Measurements from ENCODE around the gene HSDL1. TPM values are rescaled to one million over a fixed set of nuclear protein-coding genes. Genes with fewer than 3 reads are reported as not detected.

HSDL1 gene
- total RNA-seq, 1 donor from 2014 or later = 25.5 TPM

DNA sequence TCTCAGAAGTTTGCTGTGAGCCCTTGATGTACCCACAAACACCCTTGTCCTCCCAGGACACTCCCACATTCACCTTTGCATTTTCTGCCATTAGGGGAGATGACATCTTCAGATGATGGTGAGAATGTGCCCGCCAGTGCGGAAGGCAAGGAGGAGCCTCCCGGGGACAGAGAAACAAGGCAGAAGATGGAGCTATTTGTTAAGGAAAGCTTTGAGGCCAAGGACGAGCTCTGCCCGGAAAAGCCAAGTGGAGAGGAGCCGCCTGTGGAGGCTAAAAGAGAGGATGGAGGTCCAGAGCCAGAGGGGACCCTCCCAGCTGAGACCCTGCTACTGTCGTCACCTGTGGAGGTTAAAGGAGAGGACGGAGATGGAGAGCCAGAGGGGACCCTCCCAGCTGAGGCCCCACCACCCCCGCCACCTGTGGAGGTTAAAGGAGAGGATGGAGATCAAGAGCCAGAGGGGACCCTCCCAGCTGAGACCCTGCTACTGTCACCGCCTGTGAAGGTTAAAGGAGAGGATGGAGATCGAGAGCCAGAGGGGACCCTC lies 24.9 kb upstream of the HSDL1 start:
- Mint-ChIP-seq H3K4me1 (ENCODE audit: low read depth) (no peaks in the 10 kb centered on the region), H3K27ac (ENCODE audit: unreplicated experiment) (no peak overlapping the region)

DNA sequence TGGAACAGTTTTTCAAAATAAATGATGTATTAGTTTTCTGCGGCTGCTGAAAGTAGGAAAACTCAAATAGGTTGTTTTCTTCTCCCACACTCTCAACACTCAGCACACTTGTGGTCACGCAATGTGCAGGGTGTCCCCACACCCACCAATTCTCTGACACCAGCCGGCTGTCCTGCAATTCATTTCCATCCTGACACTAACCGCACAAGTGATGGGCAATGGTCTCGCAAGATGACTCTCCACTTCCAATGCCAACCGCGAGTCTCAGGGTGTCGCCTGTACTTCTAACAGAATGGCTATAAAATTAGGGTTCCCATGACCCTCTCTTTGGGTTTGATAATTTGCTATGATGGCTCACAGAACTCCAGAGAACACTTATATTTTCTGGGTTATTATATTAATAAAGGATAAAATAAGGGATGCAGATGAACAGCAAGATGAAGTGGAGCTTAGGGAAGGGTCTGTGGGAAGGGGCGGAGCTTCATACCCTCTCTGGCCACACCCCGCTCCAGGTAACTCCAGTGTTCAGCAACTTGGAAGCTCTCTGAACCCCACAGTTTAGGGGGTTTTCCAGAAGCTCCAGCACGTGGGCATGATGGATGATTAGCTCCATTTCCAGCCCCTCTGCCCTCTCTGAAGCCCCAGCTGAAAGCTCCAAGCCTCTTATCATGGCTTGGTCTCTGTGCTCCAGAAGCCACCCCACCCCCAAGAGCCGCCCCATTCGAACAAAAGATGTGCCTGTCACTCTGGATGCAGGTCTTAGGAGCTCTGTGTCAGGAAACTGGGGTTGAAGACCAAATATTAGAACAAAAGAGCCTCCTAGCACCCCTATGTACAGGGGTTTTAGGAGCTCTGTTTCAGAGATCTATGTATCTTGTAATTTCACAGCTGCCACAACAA lies 22.1 kb upstream of the HSDL1 start:
- Mint-ChIP-seq H3K36me3 (ENCODE audit: low read depth) (no peaks in the 10 kb centered on the region), H3K4me3 (ENCODE audit: unreplicated experiment) (no peak overlapping the region), H3K9me3 (ENCODE audit: low read depth) (no peaks in the 10 kb centered on the region), H3K27me3 (ENCODE audit: low read depth) (peaks cover 33% of the 10 kb centered on the region), H3K27ac (ENCODE audit: unreplicated experiment) (no peak overlapping the region), H3K4me1 (ENCODE audit: low read depth) (no peaks in the 10 kb centered on the region)
- no peak for DNase-seq (ENCODE audit: low spot score)
- TF ChIP-seq, protein P1, sequence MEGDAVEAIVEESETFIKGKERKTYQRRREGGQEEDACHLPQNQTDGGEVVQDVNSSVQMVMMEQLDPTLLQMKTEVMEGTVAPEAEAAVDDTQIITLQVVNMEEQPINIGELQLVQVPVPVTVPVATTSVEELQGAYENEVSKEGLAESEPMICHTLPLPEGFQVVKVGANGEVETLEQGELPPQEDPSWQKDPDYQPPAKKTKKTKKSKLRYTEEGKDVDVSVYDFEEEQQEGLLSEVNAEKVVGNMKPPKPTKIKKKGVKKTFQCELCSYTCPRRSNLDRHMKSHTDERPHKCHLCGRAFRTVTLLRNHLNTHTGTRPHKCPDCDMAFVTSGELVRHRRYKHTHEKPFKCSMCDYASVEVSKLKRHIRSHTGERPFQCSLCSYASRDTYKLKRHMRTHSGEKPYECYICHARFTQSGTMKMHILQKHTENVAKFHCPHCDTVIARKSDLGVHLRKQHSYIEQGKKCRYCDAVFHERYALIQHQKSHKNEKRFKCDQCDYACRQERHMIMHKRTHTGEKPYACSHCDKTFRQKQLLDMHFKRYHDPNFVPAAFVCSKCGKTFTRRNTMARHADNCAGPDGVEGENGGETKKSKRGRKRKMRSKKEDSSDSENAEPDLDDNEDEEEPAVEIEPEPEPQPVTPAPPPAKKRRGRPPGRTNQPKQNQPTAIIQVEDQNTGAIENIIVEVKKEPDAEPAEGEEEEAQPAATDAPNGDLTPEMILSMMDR (IDR thresholded peaks at IDR 0.05) = no peak

More for the DNA sequence above, 24.9 kb upstream of the HSDL1 start:
- no peaks in the 10 kb centered on the region for H3K9me3 Mint-ChIP-seq (ENCODE audit: low read depth)
- H3K27me3 Mint-ChIP-seq (ENCODE audit: low read depth) = peaks cover 18% of the 10 kb centered on the region
- no peak overlapping the region for H3K4me3 Mint-ChIP-seq (ENCODE audit: unreplicated experiment)
- H3K36me3 Mint-ChIP-seq (ENCODE audit: low read depth) = no peaks in the 10 kb centered on the region
- no peak for DNase-seq (ENCODE audit: low spot score)
- TF ChIP-seq, protein P1 (IDR thresholded peaks at IDR 0.05) = no peak

DNA sequence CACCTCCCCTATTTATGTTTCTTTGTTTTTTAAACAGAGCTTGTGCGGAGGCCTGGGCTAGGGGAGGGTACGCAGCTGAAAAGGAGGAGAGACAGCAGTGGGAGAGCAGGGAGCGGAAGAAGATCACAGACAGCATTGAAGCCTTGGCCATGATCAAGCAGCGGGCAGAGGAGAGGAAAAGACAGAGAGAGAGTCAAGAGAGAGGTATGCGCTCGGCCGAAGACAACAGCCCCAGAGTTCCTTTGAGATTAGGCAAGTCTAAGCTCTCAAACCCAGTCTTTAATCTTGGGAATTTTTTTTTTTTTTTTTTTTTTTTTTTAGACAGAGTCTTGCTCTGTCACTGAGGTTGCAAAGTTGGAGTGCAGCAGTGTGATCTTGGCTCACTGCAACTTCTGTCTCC lies 20.8 kb upstream of the HSDL1 start:
- peaks cover 37% of the 10 kb centered on the region for H3K27me3 Mint-ChIP-seq (ENCODE audit: low read depth)
- no peaks in the 10 kb centered on the region for H3K4me1 Mint-ChIP-seq (ENCODE audit: low read depth)
- DNase-seq (ENCODE audit: low spot score) = no peak
- TF ChIP-seq, protein P1 (IDR thresholded peaks at IDR 0.05) = no peak
- H3K4me3 Mint-ChIP-seq (ENCODE audit: unreplicated experiment) = no peak overlapping the region
- H3K27ac Mint-ChIP-seq (ENCODE audit: unreplicated experiment) = no peak overlapping the region
- H3K36me3 Mint-ChIP-seq (ENCODE audit: low read depth) = no peaks in the 10 kb centered on the region
- no peaks in the 10 kb centered on the region for H3K9me3 Mint-ChIP-seq (ENCODE audit: low read depth)

DNA sequence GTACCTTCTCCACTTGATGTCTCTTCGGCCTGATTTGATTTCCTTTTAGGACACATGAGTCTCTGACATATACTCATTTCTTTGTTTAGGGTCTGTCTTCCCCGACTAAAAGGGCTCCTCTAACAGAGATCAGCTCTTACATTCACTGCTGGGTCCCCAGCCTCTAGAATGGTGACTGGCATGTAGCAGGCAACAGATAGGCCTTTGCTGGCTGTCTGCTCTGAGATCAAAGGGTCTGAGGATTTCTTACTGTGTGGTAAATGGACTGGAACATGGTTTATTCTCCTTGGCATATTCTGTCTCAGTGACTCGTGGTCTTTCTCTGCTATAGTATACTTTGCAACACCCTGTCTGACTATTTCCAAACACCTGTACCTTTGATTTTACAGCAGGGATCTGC lies 16.8 kb upstream of the HSDL1 start:
- TF ChIP-seq, protein P1 (IDR thresholded peaks at IDR 0.05) = no peak
- H3K27me3 Mint-ChIP-seq (ENCODE audit: low read depth) = peaks cover 42% of the 10 kb centered on the region
- no peak overlapping the region for H3K27ac Mint-ChIP-seq (ENCODE audit: unreplicated experiment)
- H3K4me3 Mint-ChIP-seq (ENCODE audit: unreplicated experiment) = no peak overlapping the region
- no peaks in the 10 kb centered on the region for H3K36me3 Mint-ChIP-seq (ENCODE audit: low read depth)
- no peaks in the 10 kb centered on the region for H3K4me1 Mint-ChIP-seq (ENCODE audit: low read depth)
- H3K9me3 Mint-ChIP-seq (ENCODE audit: low read depth) = no peaks in the 10 kb centered on the region
- no peak for DNase-seq (ENCODE audit: low spot score)

DNA sequence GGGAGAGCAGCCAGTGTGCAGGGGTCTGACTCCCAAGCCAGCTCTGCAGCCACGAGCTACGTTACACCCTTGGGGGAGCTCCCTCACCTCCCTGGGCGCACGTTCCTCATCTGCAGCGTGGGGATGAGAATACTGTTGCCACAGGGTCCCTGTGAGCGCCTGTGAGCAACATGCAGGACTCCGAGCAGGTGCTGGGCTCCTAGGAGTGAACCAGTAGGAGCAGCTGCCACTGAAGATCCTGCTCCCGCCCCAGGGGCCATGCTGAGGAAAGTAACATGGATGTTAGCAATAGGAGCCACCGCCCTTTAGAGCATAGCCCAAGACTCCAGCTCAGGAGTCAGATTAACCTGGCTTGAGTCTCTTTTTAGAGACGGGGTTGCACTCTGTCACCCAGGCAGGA lies 16.1 kb upstream of the HSDL1 start:
- Mint-ChIP-seq H3K27me3 (ENCODE audit: low read depth) (peaks cover 38% of the 10 kb centered on the region), H3K36me3 (ENCODE audit: low read depth) (no peaks in the 10 kb centered on the region), H3K4me1 (ENCODE audit: low read depth) (peaks cover 3% of the 10 kb centered on the region)

More for the DNA sequence above, 16.1 kb upstream of the HSDL1 start:
- no peak for DNase-seq (ENCODE audit: low spot score)
- TF ChIP-seq, protein P1 (IDR thresholded peaks at IDR 0.05) = no peak
- H3K9me3 Mint-ChIP-seq (ENCODE audit: low read depth) = peaks cover 3% of the 10 kb centered on the region
- H3K27ac Mint-ChIP-seq (ENCODE audit: unreplicated experiment) = no peak overlapping the region
- no peak overlapping the region for H3K4me3 Mint-ChIP-seq (ENCODE audit: unreplicated experiment)

Measured in chondrocyte (in vitro differentiated cells).